Osteoblast (primary cell): ENCODE data around the gene STRA8. TPM values are rescaled to one million over a fixed set of nuclear protein-coding genes. Genes with fewer than 3 reads are reported as not detected.

ENCODE experiments used
- DNase-seq: peaks from one replicate; pipeline ENCODE4 v3.0.0; 2011; ENCODE audit warnings: low spot score, mixed read lengths; ENCODE audit not compliant: insufficient read length; ENCODE audit errors: missing footprints
- H2AFZ ChIP-seq: 2 replicates; pipeline ENCODE4 v1.6.0; 2011; ENCODE audit warnings: mild to moderate bottlenecking, low read length
- H3K27ac ChIP-seq: 2 replicates; pipeline ENCODE4 v1.5.1; 2011; ENCODE audit warnings: mild to moderate bottlenecking, low read depth, low read length, moderate library complexity
- H3K27me3 ChIP-seq: 2 replicates; pipeline ENCODE4 v1.6.0; 2012; ENCODE audit warnings: mild to moderate bottlenecking, control low read depth, inconsistent platforms, low read length, moderate library complexity; ENCODE audit not compliant: insufficient read depth
- H3K36me3 ChIP-seq: 2 replicates; pipeline ENCODE4 v1.5.1; 2011; ENCODE audit warnings: mild to moderate bottlenecking, low read length, control low read depth, moderate library complexity; ENCODE audit not compliant: insufficient read depth
- H3K4me1 ChIP-seq: 2 replicates; pipeline ENCODE4 v1.5.1; 2011; ENCODE audit warnings: mild to moderate bottlenecking, low read length, control low read depth, moderate library complexity; ENCODE audit not compliant: insufficient read depth
- H3K4me2 ChIP-seq: 2 replicates; pipeline ENCODE4 v1.6.0; 2011; ENCODE audit warnings: mild to moderate bottlenecking, low read length; ENCODE audit not compliant: insufficient read depth
- H3K4me3 ChIP-seq: fragments of 200-600 bp; sonication (generic); 3 replicates; pipeline ENCODE4 v1.5.1; 2012; ENCODE audit warnings: mild to moderate bottlenecking, low read length, inconsistent platforms; ENCODE audit not compliant: insufficient read depth
- H3K79me2 ChIP-seq: 2 replicates; pipeline ENCODE4 v1.6.0; 2012; ENCODE audit warnings: mild to moderate bottlenecking, low read length, control low read depth, inconsistent platforms; ENCODE audit not compliant: insufficient read depth
- H3K9me3 ChIP-seq: 2 replicates; pipeline ENCODE4 v1.5.1; 2011; ENCODE audit warnings: low read depth, low read length, control low read depth
- H4K20me1 ChIP-seq: 2 replicates; pipeline ENCODE4 v1.6.0; 2012; ENCODE audit warnings: mild to moderate bottlenecking, low read length, control low read depth; ENCODE audit not compliant: insufficient read depth
- CTCF ChIP-seq: IDR thresholded peaks from 2 replicates; pipeline ENCODE4 v1.5.1; 2011; ENCODE audit warnings: mild to moderate bottlenecking, low read depth, low read length, moderate library complexity; ENCODE audit errors: extremely low read depth
- total RNA-seq: library from RNA; depleted of rRNA; stranded (reverse); fragments of >200 nt; gene quantifications from 2 replicates; pipeline ENCODE4 v1.2.3, GENCODE V29; 2012

STRA8 gene
- total RNA-seq, 1 donor = not detected

- no peak overlapping the region for H2AFZ ChIP-seq
- H3K9me3 ChIP-seq = no peaks in the 10 kb centered on the region
- H3K4me2 ChIP-seq = no peak overlapping the region
- H4K20me1 ChIP-seq = peaks cover 4% of the 10 kb centered on the region
- peaks cover 12% of the 10 kb centered on the region for H3K36me3 ChIP-seq
- no peak overlapping the region for H3K4me3 ChIP-seq
- peaks cover 15% of the 10 kb centered on the region for H3K4me1 ChIP-seq
- no peak for TF ChIP-seq CTCF
- no peaks in the 10 kb centered on the region for H3K79me2 ChIP-seq
- H3K27ac ChIP-seq = no peak overlapping the region
- H3K27me3 ChIP-seq = no peaks in the 10 kb centered on the region
- DNase-seq = no peak
Measured at GRCh38 chr7:135204876-135205275, 28.8 kb upstream of the STRA8 start.

DNA sequence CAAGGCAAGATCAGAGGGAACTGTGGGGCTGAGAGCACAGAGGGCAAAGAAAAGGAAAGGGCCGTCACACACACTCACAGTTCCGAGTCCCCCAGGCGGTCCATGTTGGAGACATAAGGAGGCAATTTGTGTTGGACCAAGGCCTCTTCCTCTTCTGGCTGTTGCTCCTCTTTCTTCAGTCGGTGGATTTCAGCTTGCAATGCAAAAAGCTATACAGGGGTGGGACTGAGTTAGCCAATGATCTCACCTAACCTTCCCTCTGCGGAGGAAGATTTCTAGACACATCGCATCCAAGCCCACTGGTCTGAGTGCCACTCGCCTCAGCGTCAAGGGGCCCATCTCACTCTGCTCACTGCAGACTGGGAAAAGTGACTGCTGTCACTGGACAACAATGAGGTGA is 27.8 kb upstream of the STRA8 start:
- Histone ChIP-seq H4K20me1 (peaks cover 4% of the 10 kb centered on the region), H2AFZ (no peak overlapping the region), H3K27ac (no peak overlapping the region)

GRCh38 chr7:135206941-135207391 is 26.7 kb upstream of the STRA8 start:
- H3K9me3 ChIP-seq = no peaks in the 10 kb centered on the region
- peaks cover 6% of the 10 kb centered on the region for H3K79me2 ChIP-seq
- H3K36me3 ChIP-seq = peaks cover 7% of the 10 kb centered on the region
- H3K4me3 ChIP-seq = no peak overlapping the region
- no peak overlapping the region for H2AFZ ChIP-seq
- no peaks in the 10 kb centered on the region for H3K27me3 ChIP-seq
- DNase-seq = no peak
- H3K4me1 ChIP-seq = peaks cover 22% of the 10 kb centered on the region
- peaks cover 4% of the 10 kb centered on the region for H4K20me1 ChIP-seq
- no peak overlapping the region for H3K27ac ChIP-seq
- H3K4me2 ChIP-seq = no peak overlapping the region
- TF ChIP-seq CTCF = no peak

More for the DNA sequence above, 27.8 kb upstream of the STRA8 start:
- Histone ChIP-seq H3K4me3 (no peak overlapping the region), H3K4me1 (peaks cover 20% of the 10 kb centered on the region), H3K79me2 (peaks cover 4% of the 10 kb centered on the region), H3K27me3 (no peaks in the 10 kb centered on the region), H3K36me3 (peaks cover 12% of the 10 kb centered on the region), H3K4me2 (no peak overlapping the region), H3K9me3 (no peaks in the 10 kb centered on the region)
- no peak for DNase-seq
- no peak for TF ChIP-seq CTCF

DNA sequence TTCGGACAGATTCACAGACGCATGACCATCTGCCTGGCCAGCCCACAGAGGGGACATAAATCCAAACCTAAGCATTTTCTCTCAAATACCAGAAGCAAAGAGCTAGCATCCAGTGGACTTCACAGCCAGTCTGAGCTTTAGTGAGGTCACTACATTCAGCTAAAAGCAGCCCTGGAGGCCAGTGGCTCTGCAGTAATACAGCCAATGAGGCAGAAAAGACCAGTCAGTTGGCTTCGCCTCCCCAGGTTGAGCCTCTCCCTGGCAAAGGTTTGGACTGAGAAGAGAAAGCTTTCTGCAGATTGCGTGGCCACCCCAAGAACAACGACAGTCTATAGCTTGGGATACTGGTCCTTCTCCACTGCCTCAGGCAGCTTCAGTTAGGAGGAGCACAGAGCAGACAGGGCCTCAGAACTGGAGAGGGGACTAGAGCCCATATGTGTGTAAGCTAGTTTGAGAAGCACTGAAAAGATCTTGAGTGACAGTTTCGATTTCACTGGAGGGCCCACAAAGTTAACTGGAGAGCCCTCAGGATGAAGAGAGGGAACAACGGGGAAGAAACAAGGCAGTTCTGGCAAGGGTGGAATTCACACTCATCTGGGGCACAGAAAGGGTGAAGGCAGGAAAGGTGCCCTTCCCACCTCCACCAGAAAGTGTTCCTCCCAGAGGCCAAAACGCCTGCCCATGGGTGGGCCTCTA is 26.1 kb upstream of the STRA8 start:
- H3K4me1 ChIP-seq = peaks cover 25% of the 10 kb centered on the region
- peaks cover 4% of the 10 kb centered on the region for H4K20me1 ChIP-seq
- H3K4me2 ChIP-seq = no peak overlapping the region
- TF ChIP-seq CTCF = no peak
- peaks cover 6% of the 10 kb centered on the region for H3K79me2 ChIP-seq
- DNase-seq = no peak
- H3K27ac ChIP-seq = no peak overlapping the region
- no peaks in the 10 kb centered on the region for H3K9me3 ChIP-seq
- no peaks in the 10 kb centered on the region for H3K27me3 ChIP-seq
- peaks cover 6% of the 10 kb centered on the region for H3K36me3 ChIP-seq
- no peak overlapping the region for H3K4me3 ChIP-seq
- H2AFZ ChIP-seq = no peak overlapping the region
